H9 (cell line): Measurements from ENCODE around the gene ADM. TPM values are rescaled to one million over a fixed set of nuclear protein-coding genes. Genes with fewer than 3 reads are reported as not detected.

ENCODE experiments used
- DNase-seq: peaks from one replicate; pipeline ENCODE4 v3.0.0-alpha.2; 2017
- H2AFZ ChIP-seq: one replicate; pipeline ENCODE4 v1.6.1; 2013; ENCODE audit warnings: mild to moderate bottlenecking, low read length, control low read depth, moderate library complexity
- H2AK5ac ChIP-seq: 2 replicates; pipeline ENCODE4 v1.6.1; 2013; ENCODE audit warnings: low read length, control low read depth, mixed read lengths; ENCODE audit not compliant: insufficient read length
- H2BK120ac ChIP-seq: one replicate; pipeline ENCODE4 v1.6.1; 2013; ENCODE audit warnings: low read depth, mild to moderate bottlenecking, low read length, control low read depth, inconsistent platforms; ENCODE audit not compliant: poor library complexity, severe bottlenecking
- H2BK12ac ChIP-seq: 2 replicates; pipeline ENCODE4 v1.6.1; 2013; ENCODE audit warnings: low read length, control low read depth, mixed read lengths, low read depth; ENCODE audit not compliant: insufficient read length
- H2BK15ac ChIP-seq: 2 replicates; pipeline ENCODE4 v1.6.1; 2013; ENCODE audit warnings: low read depth, low read length, control low read depth
- H2BK20ac ChIP-seq: one replicate; pipeline ENCODE4 v1.6.1; 2013; ENCODE audit warnings: low read depth, mild to moderate bottlenecking, low read length, control low read depth, inconsistent platforms; ENCODE audit not compliant: poor library complexity, severe bottlenecking
- H2BK5ac ChIP-seq: 2 replicates; pipeline ENCODE4 v1.6.1; 2013; ENCODE audit warnings: low read length, control low read depth, mixed read lengths; ENCODE audit not compliant: insufficient read length
- H3K14ac ChIP-seq: 2 replicates; pipeline ENCODE4 v1.6.1; 2013; ENCODE audit warnings: low read length, control low read depth; ENCODE audit not compliant: insufficient read depth
- H3K18ac ChIP-seq: 2 replicates; pipeline ENCODE4 v1.6.1; 2013; ENCODE audit warnings: low read depth, mild to moderate bottlenecking, mixed read lengths, low read length, control low read depth; ENCODE audit not compliant: insufficient read length
- H3K23ac ChIP-seq: 2 replicates; pipeline ENCODE4 v1.6.1; 2013; ENCODE audit warnings: low read length, control low read depth, mixed read lengths, low read depth; ENCODE audit not compliant: insufficient read length
- H3K23me2 ChIP-seq: 2 replicates; pipeline ENCODE4 v1.6.1; 2013; ENCODE audit warnings: low read depth, mild to moderate bottlenecking, mixed read lengths, low read length, control low read depth; ENCODE audit not compliant: insufficient read length, poor library complexity, severe bottlenecking
- H3K27ac ChIP-seq: 2 replicates; pipeline ENCODE4 v1.5.1; 2013; ENCODE audit warnings: low read length, control low read depth, mixed read lengths, low read depth; ENCODE audit not compliant: insufficient read length
- H3K27me3 ChIP-seq: 2 replicates; pipeline ENCODE4 v1.6.1; 2013; ENCODE audit warnings: low read length, control low read depth, inconsistent platforms; ENCODE audit not compliant: insufficient read depth
- H3K4ac ChIP-seq: 2 replicates; pipeline ENCODE4 v1.6.1; 2013; ENCODE audit warnings: low read depth, mild to moderate bottlenecking, control low read depth, inconsistent platforms, low read length, moderate library complexity
- H3K4me1 ChIP-seq: 2 replicates; pipeline ENCODE4 v1.6.1; 2013; ENCODE audit warnings: low read length, control low read depth, inconsistent platforms; ENCODE audit not compliant: insufficient read depth
- H3K4me2 ChIP-seq: 2 replicates; pipeline ENCODE4 v1.6.1; 2013; ENCODE audit warnings: low read length, control low read depth, mixed read lengths; ENCODE audit not compliant: insufficient read length, insufficient read depth
- H3K56ac ChIP-seq: 2 replicates; pipeline ENCODE4 v1.6.1; 2013; ENCODE audit warnings: low read depth, mild to moderate bottlenecking, mixed read lengths, low read length, control low read depth; ENCODE audit not compliant: insufficient read length
- H3K79me1 ChIP-seq: 2 replicates; pipeline ENCODE4 v1.6.1; 2013; ENCODE audit warnings: low read depth, mild to moderate bottlenecking, moderate library complexity, low read length, control low read depth, inconsistent platforms; ENCODE audit not compliant: insufficient read depth, poor library complexity, severe bottlenecking
- H3K79me2 ChIP-seq: 2 replicates; pipeline ENCODE4 v1.6.1; 2013; ENCODE audit warnings: low read length, control low read depth, inconsistent platforms; ENCODE audit not compliant: insufficient read depth
- H3K9ac ChIP-seq: 2 replicates; pipeline ENCODE4 v1.6.1; 2013; ENCODE audit warnings: low read length, control low read depth, mixed read lengths; ENCODE audit not compliant: insufficient read length; ENCODE audit errors: extremely low read depth
- H3K9me3 ChIP-seq: one replicate; pipeline ENCODE4 v1.6.1; 2013; ENCODE audit warnings: low read depth, low read length, inconsistent platforms; ENCODE audit not compliant: control insufficient read depth
- H3T11ph ChIP-seq: one replicate; pipeline ENCODE4 v1.6.1; 2013; ENCODE audit warnings: mild to moderate bottlenecking, low read length, control low read depth, inconsistent platforms
- H4K20me1 ChIP-seq: one replicate; pipeline ENCODE4 v1.6.1; 2013; ENCODE audit not compliant: control insufficient read depth, insufficient read length, insufficient read depth
- H4K5ac ChIP-seq: 2 replicates; pipeline ENCODE4 v1.6.1; 2013; ENCODE audit warnings: low read depth, mild to moderate bottlenecking, mixed read lengths, low read length, control low read depth; ENCODE audit not compliant: insufficient read length
- H4K8ac ChIP-seq: replicated peaks from 2 replicates; pipeline ENCODE4 v1.6.1; 2013; ENCODE audit warnings: low read length, control low read depth, mixed read lengths, low read depth; ENCODE audit not compliant: insufficient read length
- H4K91ac ChIP-seq: 2 replicates; pipeline ENCODE4 v1.6.1; 2013; ENCODE audit warnings: low read depth, mild to moderate bottlenecking, moderate library complexity, mixed read lengths, low read length, control low read depth; ENCODE audit not compliant: insufficient read length
- H3K27ac Mint-ChIP-seq, 3 experiments: 2 replicates in 2 of 3; 3 replicates in 1 of 3; pipeline ENCODE4 v1.8.0; 2020 to 2021; ENCODE audit warnings: mixed read lengths in 3 of 3, mild to moderate bottlenecking in 1 of 3, moderate library complexity in 1 of 3
- H3K27me3 Mint-ChIP-seq: 2 replicates; pipeline ENCODE4 v1.8.0; 2021; ENCODE audit warnings: low read depth, mild to moderate bottlenecking, moderate library complexity, mixed read lengths
- H3K36me3 Mint-ChIP-seq, 3 experiments: 2 replicates in 2 of 3; 3 replicates in 1 of 3; pipeline ENCODE4 v1.8.0; 2020 to 2021; ENCODE audit warnings: low read depth in 3 of 3, mixed read lengths in 3 of 3; ENCODE audit not compliant: insufficient read depth in 1 of 3
- H3K4me1 Mint-ChIP-seq, 2 experiments: 2 replicates each; pipeline ENCODE4 v1.8.0; 2020; ENCODE audit warnings: mixed read lengths in 2 of 2
- H3K4me3 Mint-ChIP-seq, 2 experiments: 2 replicates in 1 of 2; 3 replicates in 1 of 2; pipeline ENCODE4 v1.8.0; 2020 to 2021; ENCODE audit warnings: mild to moderate bottlenecking in 2 of 2, mixed read lengths in 2 of 2, moderate library complexity in 1 of 2
- H3K9me3 Mint-ChIP-seq, 2 experiments: 2 replicates in 1 of 2; 3 replicates in 1 of 2; pipeline ENCODE4 v1.8.0; 2020; ENCODE audit warnings: mild to moderate bottlenecking in 2 of 2, mixed read lengths in 2 of 2, moderate library complexity in 1 of 2
- WGBS: extraction: QIAGEN DNeasy Blood & Tissue Kit; methylation state at CpG from one replicate; pipeline ENCODE4 v1.1.7; 2013; ENCODE audit warnings: missing lambda C conversion rate, low lambda C conversion rate, mixed read lengths; ENCODE audit not compliant: insufficient read length; ENCODE audit errors: extremely low coverage; 5-methylcytosine and 5-hydroxymethylcytosine counted together
- total RNA-seq: library from RNA; stranded (reverse); gene quantifications from 2 replicates; pipeline ENCODE4 v1.2.1, GENCODE V29; 2021
- TF ChIP-seq, protein P1 (sequence below): fragments of 200-600 bp; sonication (generic); conservative IDR thresholded peaks from 3 replicates; pipeline ENCODE4 v1.8.0; 2021; ENCODE audit warnings: antibody characterized with exemption, mild to moderate bottlenecking

ADM gene
- total RNA-seq, 1 experiment from 2014 or later = 99.1 TPM

GRCh38 chr11:10320736-10321465 is 16.0 kb downstream of the ADM start:
- Histone ChIP-seq H2BK15ac (no peak overlapping the region), H3K18ac (no peak overlapping the region), H3K27ac (no peak overlapping the region), H2BK20ac (no peak overlapping the region), H2AFZ (no peak overlapping the region), H4K91ac (no peak overlapping the region), H3K4me1 (peaks cover 14% of the 10 kb centered on the region), H2BK120ac (no peak overlapping the region), H3K23ac (no peak overlapping the region), H3K79me1 (no peaks in the 10 kb centered on the region), H3K27me3 (no peaks in the 10 kb centered on the region), H4K8ac (no peak overlapping the region), H2AK5ac (no peak overlapping the region), H4K20me1 (no peaks in the 10 kb centered on the region), H2BK12ac (no peak overlapping the region), H3K56ac (no peak overlapping the region), H3K79me2 (no peaks in the 10 kb centered on the region), H3K23me2 (no peaks in the 10 kb centered on the region), H2BK5ac (no peak overlapping the region), H4K5ac (no peak overlapping the region), H3K14ac (no peak overlapping the region), H3K9ac (no peak overlapping the region), H3T11ph (no peak overlapping the region), H3K9me3 (no peaks in the 10 kb centered on the region), H3K4ac (no peak overlapping the region), H3K4me2 (no peak overlapping the region)
- Mint-ChIP-seq H3K36me3 (no peaks in the 10 kb centered on the region), H3K27ac (0 out of 7 replicates have a peak overlapping the region, but pooled peaks of 1 of the 3 experiments have one; percentile 19), H3K4me3 (no peak overlapping the region), H3K9me3 (no peaks in the 10 kb centered on the region; a peak in 1 of 5 replicates), H3K4me1 (peaks cover 52 to 65% of the 10 kb centered on the region in 2 experiments), H3K27me3 (0 out of 2 replicates have a peak, but pooled peaks cover 2% of the 10 kb centered on the region)
- no CpG with 5 or more reads among the region's 4 CpGs for WGBS
- DNase-seq = no peak
- TF ChIP-seq, protein P1, sequence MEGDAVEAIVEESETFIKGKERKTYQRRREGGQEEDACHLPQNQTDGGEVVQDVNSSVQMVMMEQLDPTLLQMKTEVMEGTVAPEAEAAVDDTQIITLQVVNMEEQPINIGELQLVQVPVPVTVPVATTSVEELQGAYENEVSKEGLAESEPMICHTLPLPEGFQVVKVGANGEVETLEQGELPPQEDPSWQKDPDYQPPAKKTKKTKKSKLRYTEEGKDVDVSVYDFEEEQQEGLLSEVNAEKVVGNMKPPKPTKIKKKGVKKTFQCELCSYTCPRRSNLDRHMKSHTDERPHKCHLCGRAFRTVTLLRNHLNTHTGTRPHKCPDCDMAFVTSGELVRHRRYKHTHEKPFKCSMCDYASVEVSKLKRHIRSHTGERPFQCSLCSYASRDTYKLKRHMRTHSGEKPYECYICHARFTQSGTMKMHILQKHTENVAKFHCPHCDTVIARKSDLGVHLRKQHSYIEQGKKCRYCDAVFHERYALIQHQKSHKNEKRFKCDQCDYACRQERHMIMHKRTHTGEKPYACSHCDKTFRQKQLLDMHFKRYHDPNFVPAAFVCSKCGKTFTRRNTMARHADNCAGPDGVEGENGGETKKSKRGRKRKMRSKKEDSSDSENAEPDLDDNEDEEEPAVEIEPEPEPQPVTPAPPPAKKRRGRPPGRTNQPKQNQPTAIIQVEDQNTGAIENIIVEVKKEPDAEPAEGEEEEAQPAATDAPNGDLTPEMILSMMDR = no peak
